HL-60/S4 (cell line): Measurements from ENCODE around the gene RTN4R.

Experiments used
- in situ Hi-C: fragments of 300-500 bp; cut with MboI; formaldehyde crosslinking; loops from 2 replicates; pipeline ENCODE4 v1.14.3; 2022; ENCODE audit warnings: low sequenced_read_pairs

Gene RTN4R

GRCh38 chr22:20219667-20220628 lies 48.2 kb downstream of the RTN4R start:
- in situ Hi-C loops, result no loop called here

DNA sequence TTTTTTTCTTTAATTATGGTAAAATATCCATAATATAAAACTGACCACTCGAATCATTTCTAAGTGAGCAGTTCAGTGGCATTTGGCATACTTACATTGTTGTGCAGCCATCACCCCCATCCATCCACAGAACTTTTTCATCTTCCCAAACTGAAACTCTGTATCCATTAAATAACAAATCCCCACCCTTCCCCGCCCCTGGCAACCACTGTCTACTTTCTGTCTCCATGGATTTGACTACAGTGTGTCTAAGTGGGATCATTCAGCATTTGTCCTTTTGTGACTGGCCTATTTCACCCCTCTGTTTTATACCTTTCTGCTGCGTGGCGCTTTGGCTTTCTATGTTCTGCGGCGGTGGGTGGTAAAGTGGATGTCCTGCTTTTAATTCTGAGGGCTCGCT lies 49.1 kb downstream of the RTN4R start:
- in situ Hi-C loops, result no loop called here

DNA sequence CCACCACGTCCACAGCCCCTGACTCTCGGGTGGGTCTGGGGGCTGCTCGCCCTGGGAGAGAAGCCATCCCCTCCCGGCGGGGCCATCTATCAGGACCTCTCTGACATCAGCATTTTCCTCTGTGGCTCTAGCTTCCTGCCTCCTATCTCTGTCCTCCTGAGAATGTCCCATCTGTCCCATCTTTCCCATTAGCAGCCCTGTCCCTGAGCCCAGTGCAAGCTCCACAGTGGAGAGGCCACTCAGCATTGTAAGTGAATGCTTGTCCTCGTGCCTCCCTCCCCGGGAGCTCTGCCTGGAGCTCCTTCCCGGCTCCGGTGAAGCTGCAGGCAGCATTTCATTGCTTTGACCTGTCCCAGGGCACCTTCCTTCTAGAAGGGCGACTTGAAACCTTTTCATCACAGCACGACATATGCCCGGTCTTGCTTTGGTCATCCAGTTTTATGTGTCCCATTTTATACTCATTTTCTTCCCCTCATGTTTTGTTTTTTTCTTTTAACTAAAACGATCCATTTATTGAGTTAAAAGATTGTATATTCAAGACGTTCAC lies 49.7 kb downstream of the RTN4R start:
- in situ Hi-C loops, result no loop called here

- in situ Hi-C loops, result no loop called here
These were observed 50.6 kb downstream of the RTN4R start for GRCh38 chr22:20217563-20217962.

DNA sequence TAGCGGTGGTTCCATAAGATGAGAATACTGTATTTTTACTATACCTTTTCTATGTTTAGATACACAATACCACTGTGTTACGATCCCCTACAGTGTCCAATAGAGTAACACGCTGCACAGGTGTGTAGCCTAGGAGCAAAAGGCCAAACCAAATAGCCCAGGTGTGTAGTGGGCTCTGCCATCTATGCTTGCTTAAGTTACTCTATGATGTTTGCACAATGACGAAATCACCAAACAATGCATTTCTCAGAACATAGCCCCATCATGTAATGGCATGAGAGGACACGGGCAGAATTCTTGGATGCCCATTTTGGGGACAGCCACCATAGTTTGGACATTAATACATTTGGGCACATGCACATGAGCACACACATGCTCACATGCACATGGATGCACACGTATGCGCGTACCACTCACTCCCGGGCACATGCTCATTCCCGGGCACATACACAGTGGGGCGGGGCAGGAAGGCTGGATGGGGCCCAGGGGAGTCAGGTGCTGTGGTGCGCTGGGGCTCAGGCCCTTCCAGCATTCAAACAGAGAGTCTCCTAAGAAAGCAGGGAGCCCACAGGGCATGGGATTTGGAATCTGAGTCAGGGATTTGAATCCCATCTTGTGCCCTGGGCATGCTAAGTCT lies 51.1 kb downstream of the RTN4R start:
- in situ Hi-C loops, result no loop called here

- in situ Hi-C loops, result no loop called here
These were observed 52.4 kb downstream of the RTN4R start for GRCh38 chr22:20215742-20216141.

DNA sequence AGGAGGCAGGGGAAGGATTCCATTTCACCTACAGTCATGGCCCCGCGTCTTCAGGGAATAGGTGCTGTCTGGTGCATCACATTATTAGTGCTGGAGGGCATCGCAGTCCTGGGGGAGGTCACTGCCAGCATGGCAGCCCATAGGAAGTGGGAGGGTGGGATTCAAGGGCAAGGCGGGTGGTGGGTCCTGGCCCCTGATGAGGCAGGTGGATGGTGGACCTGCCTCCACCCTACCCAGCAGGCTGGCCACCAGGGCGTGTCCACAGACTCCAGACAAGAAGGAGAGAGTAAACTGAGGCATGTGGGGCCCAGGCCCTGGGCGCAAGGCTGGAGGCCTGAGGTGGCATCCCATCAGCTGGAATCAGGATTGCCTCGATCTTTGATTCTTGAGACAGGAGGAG lies 53.3 kb downstream of the RTN4R start:
- in situ Hi-C loops, result no loop called here

GRCh38 chr22:20213833-20214708 lies 54.0 kb downstream of the RTN4R start:
- in situ Hi-C loops, result no loop called here

- in situ Hi-C loops, result no loop called here
These were observed 55.1 kb downstream of the RTN4R start for GRCh38 chr22:20212754-20213699.

DNA sequence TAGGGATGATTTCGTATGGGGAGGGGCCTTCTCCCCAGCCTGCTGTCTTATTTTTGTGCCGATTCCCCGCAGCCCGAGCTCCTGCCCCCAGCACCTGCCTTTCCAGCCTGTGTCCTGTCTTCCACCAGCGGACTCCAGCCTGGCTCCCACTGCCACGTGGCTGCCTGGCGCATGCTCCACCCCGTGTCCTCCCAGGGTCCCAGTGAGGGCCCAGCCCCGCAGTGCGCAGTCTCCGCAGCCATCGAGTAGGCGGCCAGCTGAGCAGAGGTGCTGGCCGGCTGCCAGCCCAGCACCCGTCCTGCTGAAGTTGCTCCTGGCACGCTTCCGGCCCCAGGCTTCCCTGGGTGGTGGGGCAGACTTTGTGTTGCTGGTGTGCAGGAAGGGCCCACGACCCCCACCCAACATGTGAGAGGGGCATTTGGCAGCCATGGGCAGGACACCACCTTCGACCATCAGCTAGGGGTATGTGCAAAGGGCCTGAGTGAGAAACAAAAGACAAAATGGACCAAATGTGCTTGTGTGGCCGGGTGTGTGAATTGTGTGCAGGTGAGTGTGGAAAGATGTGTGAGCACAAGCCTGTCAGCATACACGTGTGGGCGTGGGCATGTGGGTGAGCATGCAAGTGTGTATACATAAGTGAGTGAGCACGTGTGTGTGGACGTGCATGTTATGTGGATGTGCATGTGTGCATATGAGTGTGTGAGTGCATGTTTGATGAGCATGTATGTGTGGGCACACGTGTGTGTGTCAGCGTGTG lies 55.9 kb downstream of the RTN4R start:
- in situ Hi-C loops, result no loop called here

DNA sequence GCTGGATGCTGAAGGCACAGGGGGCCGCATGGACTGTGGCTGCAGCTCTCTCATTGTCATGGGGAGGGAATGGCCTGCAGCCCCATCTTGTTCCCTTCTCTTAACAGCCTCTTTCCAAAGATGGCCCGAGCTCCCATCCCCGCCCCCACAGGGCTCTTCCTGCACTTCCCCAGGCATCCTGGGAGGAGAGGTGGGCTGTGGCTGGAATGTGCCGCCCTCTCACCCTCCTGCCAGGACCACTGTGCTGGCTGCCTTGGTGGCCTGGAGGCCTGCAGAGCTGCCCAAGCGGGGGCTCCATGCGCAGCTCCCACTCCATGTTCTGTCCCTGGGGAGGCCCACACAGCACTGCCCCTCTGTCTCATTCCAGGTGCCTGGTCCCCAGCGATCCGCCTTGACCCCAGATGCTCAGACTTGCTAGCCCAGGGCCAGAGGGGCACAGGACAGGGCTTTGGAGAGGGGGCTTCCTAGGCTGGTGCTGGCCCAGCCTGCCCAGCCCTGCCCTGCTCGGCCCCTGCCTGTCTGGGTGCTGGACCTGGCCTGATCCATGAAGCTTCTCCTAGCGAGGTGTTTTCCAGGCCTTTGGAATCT lies 56.6 kb downstream of the RTN4R start:
- in situ Hi-C loops, result no loop called here

GRCh38 chr22:20210473-20211059 lies 57.6 kb downstream of the RTN4R start:
- in situ Hi-C loops, result no loop called here

DNA sequence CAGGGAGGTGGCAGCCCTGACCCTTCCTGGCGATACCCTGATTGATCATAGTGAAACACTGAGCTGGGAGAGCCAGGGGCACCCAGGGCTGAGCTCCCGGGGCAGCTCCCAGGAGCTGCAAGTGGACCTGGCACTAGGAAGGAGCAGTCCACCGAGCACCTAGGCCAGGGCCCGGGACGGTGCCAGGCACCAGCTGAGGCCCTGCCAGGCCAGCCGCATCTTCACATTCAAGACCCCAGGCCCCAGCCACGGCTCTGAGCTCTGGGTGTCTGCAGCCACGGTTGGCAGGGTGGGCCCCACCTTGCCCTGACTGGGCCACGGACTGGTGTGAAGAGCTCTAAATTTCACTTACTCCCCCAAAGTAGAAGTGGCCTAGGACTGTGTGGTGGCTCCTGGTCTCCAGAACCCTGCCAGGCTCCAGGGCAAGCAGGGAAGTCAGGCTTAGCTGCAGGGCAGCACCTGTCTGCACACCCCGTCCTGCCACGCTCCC lies 58.3 kb downstream of the RTN4R start:
- in situ Hi-C loops, result no loop called here

GRCh38 chr22:20208713-20209310 lies 59.3 kb downstream of the RTN4R start:
- in situ Hi-C loops, result no loop called here

GRCh38 chr22:20207277-20208025 lies 60.7 kb downstream of the RTN4R start:
- in situ Hi-C loops, result no loop called here

- in situ Hi-C loops, result no loop called here
These were observed 61.4 kb downstream of the RTN4R start for GRCh38 chr22:20206709-20207215.
